Nephron (organoid): ENCODE data around the gene HSPB7.
"Not testable (repeated sequence)": the region's sequence is repeated elsewhere in the genome, so short reads cannot be mapped to it uniquely, and the experiment has no call there.

Experiments used
- H3K27ac Mint-ChIP-seq, 3 experiments: 2 replicates each; pipeline ENCODE4 v1.8.0; 2020; ENCODE audit warnings: mixed read lengths in 3 of 3, mild to moderate bottlenecking in 2 of 3, moderate library complexity in 1 of 3
- H3K27me3 Mint-ChIP-seq: 2 replicates; pipeline ENCODE4 v1.8.0; 2021; ENCODE audit warnings: low read depth, mild to moderate bottlenecking, moderate library complexity, mixed read lengths
- H3K36me3 Mint-ChIP-seq: 2 replicates; pipeline ENCODE4 v1.8.0; 2020; ENCODE audit warnings: low read depth, mixed read lengths
- H3K4me1 Mint-ChIP-seq: 2 replicates; pipeline ENCODE4 v1.8.0; 2020; ENCODE audit warnings: mixed read lengths
- H3K4me3 Mint-ChIP-seq, 3 experiments: 2 replicates each; pipeline ENCODE4 v1.8.0; 2020; ENCODE audit warnings: mild to moderate bottlenecking in 3 of 3, mixed read lengths in 3 of 3, moderate library complexity in 2 of 3
- H3K9me3 Mint-ChIP-seq: 2 replicates; pipeline ENCODE4 v1.8.0; 2020; ENCODE audit warnings: mixed read lengths
- CTCF ChIP-seq, 3 experiments: fragments of 200-600 bp; sonication (generic); IDR thresholded peaks; one replicate each; pipeline ENCODE4 v1.5.0; 2021; ENCODE audit warnings: antibody characterized with exemption in 3 of 3; ENCODE audit not compliant: unreplicated experiment in 3 of 3

HSPB7 gene

GRCh38 chr1:16042096-16042495, 24.3 kb upstream of the HSPB7 start:
- Mint-ChIP-seq H3K4me3 (no peak overlapping the region), H3K27me3 (peaks cover 32% of the 10 kb centered on the region), H3K36me3 (no peaks in the 10 kb centered on the region), H3K4me1 (no peaks in the 10 kb centered on the region), H3K27ac (no peak overlapping the region), H3K9me3 (no peaks in the 10 kb centered on the region)
- no peak for TF ChIP-seq CTCF (IDR thresholded peaks at IDR 0.05; ENCODE audit: unreplicated experiment in 3 of 3)

GRCh38 chr1:16041200-16041599, 23.4 kb upstream of the HSPB7 start:
- no peak for TF ChIP-seq CTCF (IDR thresholded peaks at IDR 0.05; ENCODE audit: unreplicated experiment in 3 of 3)
- H3K27me3 Mint-ChIP-seq, result peaks cover 32% of the 10 kb centered on the region
- no peaks in the 10 kb centered on the region for H3K4me1 Mint-ChIP-seq
- H3K4me3 Mint-ChIP-seq, result no peak overlapping the region
- H3K36me3 Mint-ChIP-seq, result no peaks in the 10 kb centered on the region
- H3K27ac Mint-ChIP-seq, result no peak overlapping the region
- H3K9me3 Mint-ChIP-seq, result no peaks in the 10 kb centered on the region

GRCh38 chr1:16039871-16040270, 22.0 kb upstream of the HSPB7 start:
- not testable (repeated sequence) for H3K4me1 Mint-ChIP-seq, H3K36me3 Mint-ChIP-seq, H3K9me3 Mint-ChIP-seq, H3K4me3 Mint-ChIP-seq, H3K27ac Mint-ChIP-seq
- H3K27me3 Mint-ChIP-seq, result peaks cover 30% of the 10 kb centered on the region

- Mint-ChIP-seq H3K27ac (no peak overlapping the region), H3K4me3 (no peak overlapping the region), H3K9me3 (no peaks in the 10 kb centered on the region), H3K27me3 (peaks cover 29% of the 10 kb centered on the region), H3K4me1 (no peaks in the 10 kb centered on the region), H3K36me3 (no peaks in the 10 kb centered on the region)
- no peak for TF ChIP-seq CTCF (IDR thresholded peaks at IDR 0.05; ENCODE audit: unreplicated experiment in 3 of 3)
Observed at GRCh38 chr1:16038620-16038912, 20.7 kb upstream of the HSPB7 start.

GRCh38 chr1:16036461-16036860, 18.6 kb upstream of the HSPB7 start:
- not testable (repeated sequence) for H3K27ac Mint-ChIP-seq, H3K4me3 Mint-ChIP-seq, H3K9me3 Mint-ChIP-seq, H3K4me1 Mint-ChIP-seq, H3K36me3 Mint-ChIP-seq
- H3K27me3 Mint-ChIP-seq, result peaks cover 29% of the 10 kb centered on the region

GRCh38 chr1:16033103-16033632, 15.3 kb upstream of the HSPB7 start:
- H3K9me3 Mint-ChIP-seq, H3K36me3 Mint-ChIP-seq, H3K4me1 Mint-ChIP-seq, H3K4me3 Mint-ChIP-seq: not testable (repeated sequence)
- H3K27ac Mint-ChIP-seq, result peak overlapping the region in 1 of 3 experiments; percentile 41
- H3K27me3 Mint-ChIP-seq, result peaks cover 36% of the 10 kb centered on the region

GRCh38 chr1:16032388-16033102, 14.7 kb upstream of the HSPB7 start:
- Mint-ChIP-seq H3K4me3 (no peak overlapping the region), H3K36me3 (no peaks in the 10 kb centered on the region), H3K4me1 (peaks cover 4% of the 10 kb centered on the region), H3K9me3 (no peaks in the 10 kb centered on the region), H3K27me3 (peaks cover 35% of the 10 kb centered on the region), H3K27ac (peak overlapping the region in 1 of 3 experiments; percentile 41)
- peak; percentile 95 to 98 (median 96) for TF ChIP-seq CTCF (IDR thresholded peaks at IDR 0.05; ENCODE audit: unreplicated experiment in 3 of 3)
